Fibroblast of upper back skin (primary cell): ENCODE measurements around the gene DNAJC18.
"Not testable (repeated sequence)": the region's sequence is repeated elsewhere in the genome, so short reads cannot be mapped to it uniquely, and the experiment has no call there.

Experiments used
- DNase-seq: peaks from one replicate; pipeline ENCODE4 v3.0.0-alpha.2; 2013

The DNAJC18 gene

DNA sequence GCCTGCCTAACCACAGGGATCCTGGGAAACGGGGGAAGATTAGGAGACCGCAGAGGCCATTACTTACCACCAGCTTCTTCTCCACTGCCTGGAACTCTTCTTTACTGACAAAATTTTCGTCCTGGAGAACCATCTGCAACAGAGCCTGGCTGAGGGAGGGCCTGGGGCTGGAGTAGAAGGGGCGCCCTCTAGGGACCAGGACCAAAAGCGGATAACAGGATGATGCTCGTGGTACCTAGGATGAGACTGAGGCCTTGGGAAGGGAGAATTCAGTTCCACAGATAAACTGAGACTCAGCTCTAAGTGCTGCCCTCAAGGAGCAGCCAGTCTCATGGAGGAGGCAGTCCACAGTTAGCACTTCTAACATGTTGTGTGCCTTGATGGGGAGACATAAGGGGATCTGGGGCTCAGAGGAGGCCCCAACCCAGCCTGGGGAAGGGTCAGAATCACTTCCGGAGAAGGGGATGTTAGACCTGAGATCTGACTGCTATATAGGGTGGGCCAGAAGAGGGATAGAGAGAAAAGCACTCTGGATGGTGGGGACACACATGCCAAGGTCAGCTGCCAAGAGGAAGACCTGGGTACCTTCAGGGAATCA, 36.7 kb downstream of the DNAJC18 start:
- no peak for DNase-seq

DNA sequence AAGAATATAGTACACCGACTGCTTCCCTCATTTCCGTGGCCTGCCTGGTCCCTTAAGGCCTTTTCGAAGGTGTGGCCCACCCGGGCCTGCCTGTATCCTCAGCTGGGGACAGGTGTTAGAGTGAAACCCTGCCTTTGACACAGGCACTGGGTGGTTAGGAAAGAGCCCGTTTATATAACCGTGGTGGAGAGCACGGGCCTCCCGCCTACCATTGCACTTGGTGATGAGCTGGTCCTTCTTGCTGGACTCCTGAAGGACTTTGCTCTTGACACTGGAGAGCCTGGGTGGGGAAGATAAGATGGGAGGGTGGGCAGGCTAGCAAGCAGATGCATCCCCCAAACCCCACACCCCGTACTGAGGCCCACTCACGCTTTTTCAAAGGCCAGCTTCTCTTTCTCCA, 37.8 kb downstream of the DNAJC18 start:
- no peak for DNase-seq

DNA sequence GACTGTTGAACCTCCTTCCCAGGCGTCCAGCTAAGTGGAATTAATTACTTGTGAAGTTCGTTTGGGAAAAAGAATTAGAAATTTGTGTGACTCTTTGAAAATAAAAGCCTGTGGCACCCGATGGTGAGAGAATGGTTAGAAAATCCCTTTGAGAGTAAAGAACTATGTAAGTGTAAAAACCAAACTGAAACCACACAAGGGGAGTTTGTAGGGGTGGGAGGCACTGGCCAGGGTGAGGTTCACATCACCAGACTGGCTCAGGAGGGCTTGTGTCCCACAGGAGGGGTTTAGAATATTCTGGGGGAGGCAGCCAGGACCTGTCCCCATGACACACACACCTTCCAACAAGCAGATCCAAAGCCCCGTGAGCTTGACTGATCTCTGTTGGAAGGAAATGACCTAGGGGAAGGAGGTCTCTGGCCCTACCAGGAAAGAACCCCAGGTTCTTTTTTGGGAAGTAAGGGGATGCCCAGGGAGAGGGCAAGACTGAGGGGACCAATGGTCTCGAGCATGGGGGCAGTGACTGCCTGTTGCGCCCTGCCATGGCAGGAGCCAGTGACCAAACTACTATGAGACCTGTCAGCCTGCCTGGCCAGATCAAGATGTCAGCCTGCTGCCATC, 39.7 kb downstream of the DNAJC18 start:
- DNase-seq, result no peak

DNA sequence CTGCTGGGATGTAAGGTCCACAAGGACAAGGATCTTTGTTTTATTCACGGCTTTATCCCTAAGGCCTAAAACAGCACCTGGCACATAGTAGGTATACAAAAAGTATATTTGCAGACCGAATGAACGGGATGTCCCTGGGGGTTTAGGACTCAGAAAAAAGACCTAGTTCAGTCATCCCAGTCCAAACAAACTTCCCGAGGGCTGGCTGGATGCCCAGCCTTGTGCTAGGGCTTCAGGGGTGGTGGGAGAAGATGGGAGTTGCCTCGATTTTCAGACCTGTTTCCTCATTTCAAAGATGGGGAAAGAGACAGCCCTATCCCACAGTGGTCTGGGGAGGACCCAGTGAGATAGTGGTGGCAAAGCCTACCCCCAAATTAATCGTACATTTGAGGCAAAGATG, 41.4 kb downstream of the DNAJC18 start:
- DNase-seq, result no peak

DNA sequence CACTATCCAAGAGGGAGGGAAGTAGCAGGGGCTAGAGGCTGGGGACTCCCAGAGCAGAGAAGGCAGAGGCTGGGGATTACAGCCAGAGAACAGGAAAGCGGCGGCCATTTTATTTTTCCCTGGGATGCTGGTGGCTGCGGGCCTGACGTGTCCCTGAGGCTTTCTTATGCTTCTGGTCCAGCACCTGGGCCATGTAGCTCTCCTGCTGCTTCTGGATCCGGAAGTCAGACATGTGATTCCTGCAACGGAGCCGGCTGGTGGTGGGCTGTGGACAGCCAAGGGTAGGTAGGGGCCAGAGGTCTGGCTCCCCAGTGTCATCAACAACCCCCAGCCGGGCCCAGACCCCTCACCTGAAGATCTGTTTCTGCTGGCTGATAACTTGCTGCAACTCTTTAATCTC, 42.6 kb downstream of the DNAJC18 start:
- no peak for DNase-seq

DNA sequence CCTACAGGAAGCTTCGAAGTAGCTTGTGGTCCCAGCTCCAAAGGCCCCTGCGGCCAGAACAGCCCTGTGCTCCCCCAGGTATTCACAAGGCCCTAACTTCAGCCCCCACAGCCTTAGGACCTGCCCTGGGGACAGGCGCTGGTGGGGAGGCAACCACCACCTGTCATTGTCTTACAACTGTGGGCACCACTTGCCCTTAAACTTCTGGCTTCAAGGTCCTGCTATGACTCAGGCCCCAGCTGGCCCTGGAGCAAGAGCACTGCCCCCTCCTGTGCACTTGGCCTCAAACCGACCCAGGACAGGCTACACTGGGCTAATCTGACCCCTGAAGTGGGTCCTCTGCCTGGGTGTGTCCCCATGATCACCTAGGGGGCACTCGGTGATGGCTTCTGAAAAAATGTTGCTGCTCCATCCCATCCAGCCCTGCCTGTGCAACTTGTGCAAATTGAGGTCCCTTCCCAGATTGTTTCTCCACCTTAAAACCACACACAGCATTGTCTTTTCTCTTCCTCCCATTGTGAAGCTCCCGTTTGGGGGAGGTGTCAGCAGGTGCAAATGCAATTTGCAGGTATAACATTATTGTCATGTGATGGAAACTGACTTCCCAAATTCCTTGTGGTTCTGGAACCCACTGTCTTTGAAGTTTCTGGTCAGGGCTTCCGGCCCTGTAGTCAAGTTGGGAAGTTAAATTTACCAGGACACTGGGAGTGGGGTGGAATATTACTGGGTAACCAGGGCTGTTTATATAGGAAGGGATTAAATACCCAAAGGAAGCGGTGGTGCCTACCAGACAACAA, 43.3 kb downstream of the DNAJC18 start:
- no peak for DNase-seq

DNA sequence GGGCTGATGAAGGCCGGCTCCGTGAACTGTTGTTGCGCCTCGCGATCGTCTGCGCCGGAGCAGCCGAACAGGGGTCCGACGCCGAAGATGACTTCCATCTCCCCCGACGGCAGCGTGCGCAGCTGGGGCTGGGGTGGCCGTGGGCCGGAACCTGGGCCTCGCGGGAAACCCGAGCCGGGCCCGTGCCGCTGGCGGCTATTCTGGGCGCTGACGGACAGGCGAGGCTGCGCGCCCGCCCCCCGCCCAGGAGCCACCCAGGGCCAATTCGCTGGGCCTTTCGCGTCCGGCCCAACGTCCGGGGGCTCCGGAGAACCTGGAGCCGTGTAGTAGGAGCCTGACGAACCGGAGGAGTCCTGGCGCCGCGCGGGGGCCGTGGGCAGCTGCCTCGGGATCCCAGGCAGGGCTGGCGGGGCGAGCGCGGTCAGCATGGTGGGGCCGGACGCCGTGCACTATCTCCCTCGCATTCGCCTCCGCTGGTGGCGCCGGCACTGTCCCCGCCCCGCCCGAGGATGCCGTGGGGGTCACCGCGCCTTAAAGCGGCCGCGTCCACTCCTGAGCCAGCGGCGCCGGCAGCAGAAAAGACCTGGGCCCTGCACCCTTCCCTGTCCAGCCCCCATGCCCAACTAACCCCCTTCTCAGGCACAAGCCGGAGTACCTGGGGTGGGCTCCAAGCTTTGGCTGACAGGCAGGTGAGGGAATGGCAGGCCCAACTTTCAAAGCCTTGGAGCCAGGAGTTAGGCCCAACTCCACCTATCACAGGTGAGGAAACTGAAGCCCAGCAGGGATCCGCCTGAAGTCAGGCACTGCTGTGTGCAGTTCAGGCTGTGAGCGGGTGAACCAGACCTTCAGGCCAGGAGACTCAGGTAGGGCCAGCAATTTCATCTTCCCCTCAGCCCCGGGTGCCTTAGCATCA, 44.4 kb downstream of the DNAJC18 start, which contains the start of gene PROB1:
TSS of gene PROB1 (minus strand) at position 451 of the 913 bp plus-strand sequence. CDS start at position 428, 23 bp downstream.
- no peak for DNase-seq

DNA sequence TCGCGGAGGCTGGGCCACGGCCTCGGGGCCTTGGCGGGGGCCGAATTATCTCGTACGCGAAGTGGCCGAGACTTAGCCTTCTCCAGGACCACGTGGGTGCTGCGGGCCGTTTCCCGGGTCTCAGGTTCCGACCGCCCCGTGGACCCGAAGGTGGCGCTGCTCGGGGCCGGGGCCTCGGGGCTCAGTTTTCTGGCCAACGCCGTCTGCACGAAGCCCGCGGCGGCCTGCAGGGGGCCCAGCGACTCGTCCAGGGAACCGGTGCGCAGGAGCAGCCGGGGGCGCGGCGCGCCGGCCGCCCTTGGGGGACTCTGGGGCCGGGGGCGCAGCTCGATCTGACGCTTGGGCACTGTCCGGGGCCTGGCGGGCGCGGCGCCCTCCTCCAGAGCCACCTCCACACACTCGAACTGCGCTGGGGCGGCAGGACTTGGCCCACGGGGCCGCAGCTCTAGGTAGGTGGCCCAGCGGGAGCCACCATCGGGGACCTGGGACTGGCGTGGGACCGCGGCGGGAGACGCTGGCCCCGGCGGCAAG, 45.1 kb downstream of the DNAJC18 start:
- no peak for DNase-seq

DNA sequence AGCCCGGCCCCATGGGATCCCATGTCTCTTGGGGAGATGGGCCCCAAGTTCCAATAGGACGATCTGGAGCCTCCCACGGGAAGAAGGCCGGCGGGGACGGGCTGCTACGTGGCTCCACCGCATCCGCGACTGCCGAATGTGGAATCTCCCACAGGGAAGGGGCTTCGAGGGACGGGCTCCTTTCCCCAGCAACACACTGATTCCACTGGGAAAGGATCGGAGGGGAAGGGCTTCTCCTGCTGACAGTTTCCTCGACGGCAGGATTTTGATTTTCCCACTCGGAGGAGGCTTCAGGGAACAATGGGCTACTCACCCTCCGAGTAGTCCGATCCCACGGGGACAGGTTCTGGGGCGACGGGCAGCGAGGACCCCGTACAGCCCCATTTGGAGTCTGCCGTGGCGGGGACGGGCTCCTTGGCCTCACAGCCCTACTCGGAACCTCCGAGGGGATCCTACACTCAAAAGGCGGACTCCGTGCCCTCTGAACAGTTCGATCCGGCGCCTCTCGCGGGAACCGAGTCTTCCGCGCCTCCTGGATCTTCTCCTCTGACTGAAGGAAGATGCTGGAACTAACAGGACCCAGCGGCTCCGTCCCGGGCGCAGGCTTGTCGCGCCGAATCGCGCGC, 45.7 kb downstream of the DNAJC18 start:
- no peak for DNase-seq

DNA sequence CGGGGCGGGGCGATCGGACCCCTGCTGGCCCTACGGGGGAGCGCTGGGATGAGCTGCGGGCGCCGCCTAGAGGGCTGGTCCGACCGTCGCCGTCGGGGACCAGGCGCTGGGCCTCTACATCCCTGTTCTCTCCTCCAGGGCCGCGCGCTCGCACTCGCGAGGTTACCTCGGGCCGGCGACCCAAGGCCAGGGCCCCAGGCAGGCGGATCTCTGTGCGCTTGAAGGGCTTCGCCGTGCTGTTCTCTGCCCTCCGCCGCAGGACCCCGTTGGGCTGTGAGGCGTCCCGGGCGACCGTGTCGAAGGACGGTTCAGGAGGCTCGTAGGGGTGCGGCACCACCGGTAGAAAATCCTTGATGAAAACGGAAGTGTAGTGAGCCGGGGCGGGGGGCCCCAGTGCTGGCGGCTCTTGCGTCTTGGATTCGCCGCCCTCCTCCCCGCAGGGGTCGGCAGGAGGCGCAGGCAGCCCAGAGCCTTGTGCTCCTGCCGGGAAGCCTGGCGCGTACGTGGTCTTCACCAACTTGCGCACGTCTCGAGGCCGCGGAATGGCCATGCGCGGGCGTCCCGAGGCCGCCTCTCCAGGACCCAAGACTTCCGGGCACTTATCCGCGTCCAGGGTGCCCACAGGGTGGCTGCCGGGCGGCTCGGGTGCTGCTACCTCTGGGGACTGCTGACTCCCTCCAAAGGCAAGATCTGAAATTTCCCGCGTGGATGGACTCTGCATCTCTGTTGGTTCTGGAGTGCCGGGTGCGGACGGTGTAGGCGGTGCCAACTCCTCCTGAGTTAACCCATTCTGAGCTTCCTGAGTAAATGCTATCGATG, 46.4 kb downstream of the DNAJC18 start:
- peak; percentile 53 for DNase-seq

DNA sequence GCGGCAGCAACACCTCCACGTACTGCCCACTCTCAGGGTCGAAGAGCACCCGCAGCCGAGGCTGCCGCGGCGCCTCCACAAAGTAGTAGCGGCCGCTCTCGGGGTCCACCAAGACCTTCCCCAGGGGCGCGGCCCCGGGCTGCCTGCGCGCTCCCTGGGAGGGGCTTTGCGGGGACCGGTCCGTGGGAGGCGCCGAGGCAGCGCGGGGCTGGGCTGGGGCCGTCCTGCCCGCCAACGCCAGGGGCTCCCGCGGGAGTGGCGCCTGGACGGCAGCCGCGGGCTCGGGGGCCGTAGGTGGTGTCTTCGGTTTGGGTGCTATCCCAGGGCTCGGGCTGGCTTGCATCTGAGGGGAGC, 47.0 kb downstream of the DNAJC18 start:
- no peak for DNase-seq

DNA sequence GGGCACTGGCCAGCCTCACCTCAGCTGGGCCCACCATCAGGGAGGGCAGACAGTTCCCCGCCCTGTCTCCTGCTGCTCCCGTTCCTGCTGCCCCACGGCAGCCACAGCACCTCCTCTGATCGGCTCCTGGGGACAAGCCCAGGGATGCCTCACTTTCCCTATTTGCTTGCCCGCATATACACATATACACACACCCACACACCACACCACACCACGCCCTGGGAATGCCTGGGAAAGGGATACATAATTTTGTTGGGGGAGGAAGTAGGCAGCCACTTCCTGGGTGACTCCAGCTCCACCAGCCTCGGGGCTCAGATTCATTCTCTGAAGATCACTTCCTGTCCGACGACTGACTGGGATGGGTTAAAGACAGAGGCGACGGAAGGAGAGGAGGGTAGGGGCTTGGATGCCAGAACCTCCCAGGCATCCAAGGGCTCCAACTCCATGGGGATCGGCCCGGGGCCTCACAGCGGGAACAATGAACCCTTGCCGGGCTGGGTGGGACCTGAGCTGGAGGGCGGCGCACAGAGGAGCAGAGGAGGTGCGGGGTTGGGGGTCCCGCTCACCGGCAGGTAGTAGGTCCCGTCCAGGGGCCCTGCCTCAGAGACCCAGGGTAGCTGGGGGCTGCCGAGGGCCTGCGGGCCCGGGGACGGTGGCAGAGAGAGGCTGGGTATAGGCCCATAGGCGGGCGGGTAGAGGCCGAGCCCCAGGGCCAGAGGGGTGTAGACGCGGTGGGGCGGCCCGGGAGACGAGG, 47.6 kb downstream of the DNAJC18 start:
- DNase-seq, result no peak

DNA sequence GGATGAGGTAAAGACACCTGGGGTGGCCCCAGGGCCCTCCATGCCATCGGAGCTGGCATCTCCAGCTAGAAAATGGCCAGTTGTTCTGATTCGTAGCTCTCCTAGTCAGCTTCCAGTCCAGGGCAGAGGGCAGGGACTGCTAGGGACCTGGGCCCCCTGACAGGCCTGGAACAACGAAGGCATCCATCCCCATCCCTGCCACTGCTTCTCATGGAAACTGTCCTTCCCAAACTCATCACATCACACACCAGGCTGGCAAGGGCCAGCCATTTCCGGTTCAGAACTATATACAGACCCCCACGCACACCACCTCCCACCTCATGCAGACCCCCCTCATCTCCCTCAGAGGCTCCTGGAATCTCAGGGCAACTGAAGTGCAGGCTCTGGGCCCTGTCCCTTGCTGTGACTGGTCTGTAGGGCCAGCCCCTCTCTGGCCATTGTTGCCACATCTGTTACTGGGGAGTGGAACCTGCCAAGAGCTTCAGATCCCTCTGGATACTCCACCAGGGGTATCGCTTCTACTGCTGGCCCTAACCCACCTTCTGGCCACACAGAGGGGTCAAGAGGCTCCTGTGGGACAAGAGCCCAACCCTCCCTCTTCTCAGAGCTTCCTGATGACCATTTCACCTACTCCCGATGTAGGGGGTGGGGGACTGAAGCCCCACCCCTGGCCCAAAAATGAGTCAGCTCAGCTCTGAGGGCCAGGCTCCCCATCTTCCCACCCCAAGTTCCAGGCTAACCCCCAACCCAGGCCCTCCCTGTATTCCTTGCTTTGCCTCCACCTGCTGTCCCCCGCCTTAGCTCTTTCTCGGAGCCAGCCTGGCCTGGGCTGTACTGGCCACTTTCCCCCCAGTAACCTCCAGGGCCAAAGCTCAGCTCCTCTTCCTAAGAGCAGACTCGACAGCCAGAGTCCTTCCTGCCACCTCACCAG, 48.4 kb downstream of the DNAJC18 start:
- DNase-seq, result no peak

DNA sequence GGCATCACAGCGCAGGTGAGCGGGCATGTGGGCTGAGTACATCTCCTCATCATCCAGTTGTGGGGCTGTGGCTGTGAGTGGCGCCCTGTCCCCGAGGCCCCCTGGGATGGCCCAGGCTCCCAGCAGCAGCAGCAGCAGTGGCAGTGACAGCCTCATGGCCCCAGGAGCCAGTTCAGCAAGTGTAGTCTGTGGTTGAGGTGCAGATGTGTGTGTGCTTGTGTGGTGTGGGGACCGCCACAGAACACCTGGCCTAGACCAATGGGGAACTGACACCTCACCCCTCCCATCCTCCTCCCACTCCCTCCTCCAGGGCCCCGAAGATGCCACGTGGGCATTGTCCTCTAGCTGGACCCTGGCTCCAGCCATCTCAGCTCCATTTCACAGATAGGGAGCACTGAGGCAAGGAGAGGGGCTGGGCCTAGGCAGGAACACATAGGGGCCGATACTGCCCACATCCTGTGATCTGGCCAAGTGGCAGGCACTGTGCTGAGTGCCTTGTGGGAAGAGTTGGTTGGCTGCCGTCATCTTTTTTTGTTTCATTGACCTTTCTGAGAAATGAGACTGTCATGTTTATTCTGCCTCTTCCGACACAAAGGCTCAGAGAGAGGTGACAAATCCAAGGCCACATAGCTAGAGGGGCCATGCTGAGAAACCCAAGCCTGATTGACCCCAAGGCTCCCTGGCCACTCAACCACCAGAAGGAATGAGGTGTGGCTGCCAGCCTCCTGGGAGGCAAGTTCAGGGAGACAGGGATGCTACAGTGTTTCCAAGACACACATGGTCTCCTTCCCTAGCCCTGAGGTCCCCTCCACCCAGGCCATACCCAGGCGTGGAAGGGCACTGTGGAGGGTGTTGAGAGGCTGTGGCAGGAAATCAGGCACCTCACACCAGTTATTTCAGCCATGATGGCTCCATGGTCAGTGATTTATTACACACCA, 49.4 kb downstream of the DNAJC18 start, which contains the start of gene MZB1:
TSS of gene MZB1 (minus strand) at position 213 of the 938 bp plus-strand sequence. CDS start at position 156, 57 bp downstream.
- DNase-seq, result no peak

DNA sequence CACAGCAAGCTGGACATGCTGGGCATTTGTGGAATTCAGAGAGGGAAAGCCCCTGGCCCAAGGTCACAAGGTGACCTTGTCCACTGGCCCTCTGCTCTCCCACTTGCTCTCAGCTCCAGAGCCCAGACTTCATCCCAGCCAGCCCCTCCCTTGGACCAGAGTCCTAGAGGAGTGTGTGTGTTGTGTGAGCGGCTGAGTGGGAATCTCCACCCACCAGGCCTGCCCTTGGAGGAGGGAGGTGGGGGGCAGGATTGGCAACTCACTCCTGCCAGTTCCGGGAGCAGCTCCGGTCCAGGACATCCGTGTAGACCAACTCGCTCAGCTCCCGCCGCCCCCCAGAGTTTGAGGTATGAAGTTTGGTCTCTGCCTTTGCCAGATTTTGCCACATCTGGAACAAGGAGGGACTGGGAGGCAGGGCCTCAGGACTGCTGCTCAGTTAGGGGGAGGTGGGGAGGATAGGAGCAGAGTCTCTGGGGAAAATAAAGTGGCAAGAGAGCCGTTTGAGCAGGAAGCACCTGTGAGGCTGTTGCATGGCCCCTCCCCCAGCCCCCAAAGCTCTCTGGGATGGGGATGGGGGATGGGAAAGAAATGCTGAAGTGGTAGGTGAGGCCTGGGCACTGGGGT, 51.0 kb downstream of the DNAJC18 start:
- DNase-seq, result peak; percentile 17

DNA sequence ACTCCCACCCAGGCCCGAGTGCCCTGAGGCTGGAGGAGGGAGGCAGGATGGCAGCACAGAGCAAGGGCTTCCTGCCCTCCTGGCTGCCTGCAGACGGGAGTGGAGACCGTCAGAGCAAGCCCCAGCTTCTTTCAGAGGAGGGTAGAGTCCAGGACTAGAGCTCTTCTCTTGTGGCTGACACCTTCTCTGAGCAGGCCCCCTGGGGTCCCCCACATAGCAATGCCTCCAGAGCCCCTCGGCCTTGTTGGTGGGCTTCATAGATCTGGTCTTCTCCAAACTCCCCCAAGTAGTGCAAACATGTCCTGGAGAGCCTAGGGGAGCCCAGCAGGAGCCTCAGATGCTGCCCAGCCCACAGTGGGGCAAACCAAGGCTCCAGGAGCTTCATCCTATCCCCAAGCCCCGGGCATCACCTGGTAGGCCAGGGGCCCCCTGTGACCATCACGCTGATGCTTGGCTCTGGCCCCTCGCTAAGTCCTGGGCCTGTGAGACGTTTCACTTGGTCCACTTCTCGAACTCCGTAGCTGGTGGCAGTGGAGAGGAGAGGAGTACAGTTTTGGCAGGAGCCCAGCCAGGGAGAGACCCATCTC, 51.6 kb downstream of the DNAJC18 start:
- DNase-seq, result no peak

DNA sequence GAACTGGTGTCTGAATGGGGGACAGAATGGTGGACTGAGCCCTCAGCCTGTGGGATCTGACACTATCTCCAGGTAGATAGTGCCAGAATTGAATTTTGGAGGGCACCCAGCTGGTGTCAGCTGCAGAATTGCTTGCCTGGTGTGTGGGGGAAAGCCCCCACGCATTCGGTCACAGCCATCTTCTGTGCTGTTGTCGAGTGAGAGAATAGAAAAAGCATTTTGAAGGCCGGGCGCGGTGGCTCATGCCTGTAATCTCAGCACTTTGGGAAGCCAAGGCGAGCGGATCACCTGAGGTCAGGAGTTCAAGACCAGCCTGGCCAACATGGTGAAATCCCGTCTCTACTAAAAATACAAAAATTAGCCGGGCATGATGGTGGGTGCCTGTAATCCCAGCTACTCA, 52.4 kb downstream of the DNAJC18 start:
- DNase-seq, result not testable (repeated sequence)
